ENCODE measurements around the gene ANKRD55. TPM values are rescaled to one million over a fixed set of nuclear protein-coding genes. Genes with fewer than 3 reads are reported as not detected.
"Not testable (repeated sequence)": the region's sequence is repeated elsewhere in the genome, so short reads cannot be mapped to it uniquely, and the experiment has no call there.

The ANKRD55 gene
- total and polyA plus RNA-seq, 11 donors, result 0.11 to 0.15 TPM; not detected in 9

- intact Hi-C loops (cut with DNase I), result no loop called here
- TF ChIP-seq POLR2A (IDR thresholded peaks at IDR 0.05), result no peak
- Histone ChIP-seq H3K36me3 (no peaks in the 10 kb centered on the region), H3K4me1 (peaks cover 0 to 10% (median 0%) of the 10 kb centered on the region in 12 donors), H3K4me3 (no peak overlapping the region), H3K27me3 (no peaks in the 10 kb centered on the region), H3K27ac (peak overlapping the region in 2 of 12 donors; percentile 3 to 18), H3K9me3 (peaks cover 0 to 15% (median 0%) of the 10 kb centered on the region in 12 donors)
- ATAC-seq (peak in 1 of 4 donors; percentile 16), DNase-seq (no peak)
- WGBS, 4 donors, result 65 to 69% (median 66%) methylated on average over 6 of the region's 6 CpGs
Observed at GRCh38 chr5:56105511-56106291, 127.4 kb downstream of the ANKRD55 start.

- ATAC-seq, result no peak
Observed at GRCh38 chr5:56102889-56103288, 130.2 kb downstream of the ANKRD55 start.

GRCh38 chr5:56102207-56102606 lies 130.9 kb downstream of the ANKRD55 start:
- intact Hi-C loops (cut with DNase I); H3K27me3 ChIP-seq; H3K36me3 ChIP-seq; H3K27ac ChIP-seq; ATAC-seq; DNase-seq; H3K4me3 ChIP-seq: not testable (repeated sequence)
- H3K4me1 ChIP-seq, result peaks cover 0 to 27% (median 4%) of the 10 kb centered on the region in 12 donors
- 90 to 96% (median 92%) methylated on average over 9 of the region's 9 CpGs for WGBS, 4 donors
- peaks cover 0 to 15% (median 0%) of the 10 kb centered on the region in 12 donors for H3K9me3 ChIP-seq

More at GRCh38 chr5:56102889-56103288, 130.2 kb downstream of the ANKRD55 start:
- H3K4me1 ChIP-seq, result peaks cover 0 to 26% (median 4%) of the 10 kb centered on the region in 12 donors
- H3K9me3 ChIP-seq, result peaks cover 0 to 15% (median 0%) of the 10 kb centered on the region in 12 donors
- no peak overlapping the region for H3K4me3 ChIP-seq
- H3K27me3 ChIP-seq, result no peaks in the 10 kb centered on the region
- TF ChIP-seq CTCF (IDR thresholded peaks at IDR 0.05) (no peak), POLR2A (IDR thresholded peaks at IDR 0.05) (no peak)
- H3K36me3 ChIP-seq, result no peaks in the 10 kb centered on the region
- DNase-seq, result no peak
- intact Hi-C loops (cut with DNase I), result no loop called here
- H3K27ac ChIP-seq, result no peak overlapping the region
- WGBS, 4 donors, result 38 to 60% (median 57%) methylated on average over 1 of the region's 1 CpG

- ATAC-seq, result no peak
- WGBS, 4 donors, result 79 to 91% (median 87%) methylated on average over 3 of the region's 3 CpGs
- Histone ChIP-seq H3K36me3 (no peaks in the 10 kb centered on the region), H3K4me1 (peaks cover 0 to 25% (median 4%) of the 10 kb centered on the region in 12 donors), H3K27ac (no peak overlapping the region), H3K4me3 (no peak overlapping the region), H3K9me3 (peaks cover 0 to 15% (median 0%) of the 10 kb centered on the region in 12 donors), H3K27me3 (no peaks in the 10 kb centered on the region)
- intact Hi-C loops (cut with DNase I), result no loop called here
- no peak for DNase-seq
- TF ChIP-seq CTCF (IDR thresholded peaks at IDR 0.05), result no peak
- no peak for TF ChIP-seq POLR2A (IDR thresholded peaks at IDR 0.05)
Observed at GRCh38 chr5:56101180-56101579, 131.9 kb downstream of the ANKRD55 start.

- intact Hi-C loops (cut with DNase I), result no loop called here
- H3K27ac ChIP-seq, result no peak overlapping the region
- WGBS, 4 donors, result 69 to 90% (median 83%) methylated on average over 3 of the region's 3 CpGs
- TF ChIP-seq POLR2A (IDR thresholded peaks at IDR 0.05), result no peak
- no peak for TF ChIP-seq CTCF (IDR thresholded peaks at IDR 0.05)
- H3K4me1 ChIP-seq, result peaks cover 0 to 21% (median 4%) of the 10 kb centered on the region in 12 donors
- H3K4me3 ChIP-seq, result no peak overlapping the region
- H3K9me3 ChIP-seq, result peaks cover 0 to 15% (median 0%) of the 10 kb centered on the region in 12 donors
- DNase-seq (no peak), ATAC-seq (no peak)
- H3K36me3 ChIP-seq, result no peaks in the 10 kb centered on the region
- no peaks in the 10 kb centered on the region for H3K27me3 ChIP-seq
Observed at GRCh38 chr5:56100439-56101176, 132.5 kb downstream of the ANKRD55 start.

Data from heart left ventricle (tissue), 16 donors.